Progenitor cell of endocrine pancreas (in vitro differentiated cells): ENCODE measurements around the gene NKX1-2. TPM values are rescaled to one million over a fixed set of nuclear protein-coding genes. Genes with fewer than 3 reads are reported as not detected.

Experiments
- DNase-seq: peaks from one replicate; pipeline ENCODE4 v3.0.0; 2021; ENCODE audit warnings: low spot score; ENCODE audit not compliant: unreplicated experiment
- H3K27ac Mint-ChIP-seq: 2 replicates; pipeline ENCODE4 v1.8.0; 2021; ENCODE audit warnings: mild to moderate bottlenecking, moderate library complexity, mixed read lengths
- H3K27me3 Mint-ChIP-seq: 2 replicates; pipeline ENCODE4 v1.8.0; 2021; ENCODE audit warnings: mixed read lengths
- H3K36me3 Mint-ChIP-seq: 2 replicates; pipeline ENCODE4 v1.8.0; 2022; ENCODE audit warnings: mixed read lengths; ENCODE audit not compliant: insufficient read depth
- H3K4me1 Mint-ChIP-seq: 2 replicates; pipeline ENCODE4 v1.8.0; 2021; ENCODE audit warnings: low read depth, mixed read lengths
- H3K4me3 Mint-ChIP-seq: 2 replicates; pipeline ENCODE4 v1.8.0; 2021; ENCODE audit warnings: low read depth, mild to moderate bottlenecking, moderate library complexity, mixed read lengths
- H3K9me3 Mint-ChIP-seq: 2 replicates; pipeline ENCODE4 v1.8.0; 2021; ENCODE audit warnings: low read depth, mixed read lengths
- CTCF ChIP-seq: fragments of 200-600 bp; sonication (generic); IDR thresholded peaks from one replicate; pipeline ENCODE4 v1.5.0; 2021; ENCODE audit warnings: antibody characterized with exemption, mild to moderate bottlenecking; ENCODE audit not compliant: unreplicated experiment
- total RNA-seq: library from RNA; stranded (reverse); gene quantifications from 2 replicates; pipeline ENCODE4 v1.2.1, GENCODE V29; 2021

Gene NKX1-2
- total RNA-seq, 1 donor from 2014 or later: not detected

GRCh38 chr10:124491105-124491504 is 41.3 kb upstream of the NKX1-2 start:
- Mint-ChIP-seq H3K4me3 (no peak overlapping the region), H3K9me3 (no peaks in the 10 kb centered on the region), H3K27me3 (no peaks in the 10 kb centered on the region), H3K4me1 (no peaks in the 10 kb centered on the region), H3K27ac (no peak overlapping the region), H3K36me3 (peaks cover 13% of the 10 kb centered on the region)
- DNase-seq: no peak
- no peak for TF ChIP-seq CTCF

- Mint-ChIP-seq H3K27me3 (peaks cover 3% of the 10 kb centered on the region), H3K4me1 (no peaks in the 10 kb centered on the region), H3K4me3 (no peak overlapping the region), H3K9me3 (no peaks in the 10 kb centered on the region), H3K36me3 (peaks cover 14% of the 10 kb centered on the region), H3K27ac (no peak overlapping the region)
- no peak for TF ChIP-seq CTCF
- DNase-seq: no peak
These were observed 36.8 kb upstream of the NKX1-2 start for GRCh38 chr10:124486635-124487034.

GRCh38 chr10:124484661-124485060 is 34.8 kb upstream of the NKX1-2 start:
- H3K9me3 Mint-ChIP-seq: no peaks in the 10 kb centered on the region
- H3K27ac Mint-ChIP-seq: no peak overlapping the region
- TF ChIP-seq CTCF: no peak
- peaks cover 3% of the 10 kb centered on the region for H3K27me3 Mint-ChIP-seq
- H3K4me3 Mint-ChIP-seq: no peak overlapping the region
- peaks cover 13% of the 10 kb centered on the region for H3K36me3 Mint-ChIP-seq
- no peaks in the 10 kb centered on the region for H3K4me1 Mint-ChIP-seq
- DNase-seq: no peak

GRCh38 chr10:124484031-124484430 is 34.2 kb upstream of the NKX1-2 start:
- peaks cover 3% of the 10 kb centered on the region for H3K27me3 Mint-ChIP-seq
- no peak for DNase-seq
- H3K27ac Mint-ChIP-seq: no peak overlapping the region
- no peak overlapping the region for H3K4me3 Mint-ChIP-seq
- no peaks in the 10 kb centered on the region for H3K9me3 Mint-ChIP-seq
- no peaks in the 10 kb centered on the region for H3K4me1 Mint-ChIP-seq
- H3K36me3 Mint-ChIP-seq: peaks cover 13% of the 10 kb centered on the region
- TF ChIP-seq CTCF: no peak

GRCh38 chr10:124482876-124483275 is 33.0 kb upstream of the NKX1-2 start:
- peaks cover 3% of the 10 kb centered on the region for H3K27me3 Mint-ChIP-seq

More at GRCh38 chr10:124482876-124483275, 33.0 kb upstream of the NKX1-2 start:
- Mint-ChIP-seq H3K27ac (no peak overlapping the region), H3K36me3 (peaks cover 7% of the 10 kb centered on the region), H3K4me3 (no peak overlapping the region), H3K4me1 (no peaks in the 10 kb centered on the region), H3K9me3 (no peaks in the 10 kb centered on the region)
- DNase-seq: no peak
- no peak for TF ChIP-seq CTCF
